Measurements from ENCODE around the gene KIRREL3. TPM values are rescaled to one million over a fixed set of nuclear protein-coding genes. Genes with fewer than 3 reads are reported as not detected.

KIRREL3 gene
- total RNA-seq, 2 donors from 2014 or later = 0.61 to 0.64 TPM

- TF ChIP-seq, protein P1, sequence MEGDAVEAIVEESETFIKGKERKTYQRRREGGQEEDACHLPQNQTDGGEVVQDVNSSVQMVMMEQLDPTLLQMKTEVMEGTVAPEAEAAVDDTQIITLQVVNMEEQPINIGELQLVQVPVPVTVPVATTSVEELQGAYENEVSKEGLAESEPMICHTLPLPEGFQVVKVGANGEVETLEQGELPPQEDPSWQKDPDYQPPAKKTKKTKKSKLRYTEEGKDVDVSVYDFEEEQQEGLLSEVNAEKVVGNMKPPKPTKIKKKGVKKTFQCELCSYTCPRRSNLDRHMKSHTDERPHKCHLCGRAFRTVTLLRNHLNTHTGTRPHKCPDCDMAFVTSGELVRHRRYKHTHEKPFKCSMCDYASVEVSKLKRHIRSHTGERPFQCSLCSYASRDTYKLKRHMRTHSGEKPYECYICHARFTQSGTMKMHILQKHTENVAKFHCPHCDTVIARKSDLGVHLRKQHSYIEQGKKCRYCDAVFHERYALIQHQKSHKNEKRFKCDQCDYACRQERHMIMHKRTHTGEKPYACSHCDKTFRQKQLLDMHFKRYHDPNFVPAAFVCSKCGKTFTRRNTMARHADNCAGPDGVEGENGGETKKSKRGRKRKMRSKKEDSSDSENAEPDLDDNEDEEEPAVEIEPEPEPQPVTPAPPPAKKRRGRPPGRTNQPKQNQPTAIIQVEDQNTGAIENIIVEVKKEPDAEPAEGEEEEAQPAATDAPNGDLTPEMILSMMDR (IDR thresholded peaks at IDR 0.05) = no peak
- Histone ChIP-seq H3K27me3 (no peaks in the 10 kb centered on the region), H3K9ac (ENCODE audit: low read depth in 2 of 2, low read length in 2 of 2) (no peak overlapping the region), H3K27ac (no peak overlapping the region), H3K4me1 (no peaks in the 10 kb centered on the region), H3K36me3 (no peaks in the 10 kb centered on the region), H3K9me3 (no peaks in the 10 kb centered on the region), H3K4me3 (no peak overlapping the region)
- intact Hi-C loops (cut with DNase I) = no loop called here
- DNase-seq = no peak
These were observed 514.5 kb downstream of the KIRREL3 start for GRCh38 chr11:126485986-126486635.

GRCh38 chr11:126485021-126485792 lies 515.4 kb downstream of the KIRREL3 start:
- intact Hi-C loops (cut with DNase I) = no loop called here

DNA sequence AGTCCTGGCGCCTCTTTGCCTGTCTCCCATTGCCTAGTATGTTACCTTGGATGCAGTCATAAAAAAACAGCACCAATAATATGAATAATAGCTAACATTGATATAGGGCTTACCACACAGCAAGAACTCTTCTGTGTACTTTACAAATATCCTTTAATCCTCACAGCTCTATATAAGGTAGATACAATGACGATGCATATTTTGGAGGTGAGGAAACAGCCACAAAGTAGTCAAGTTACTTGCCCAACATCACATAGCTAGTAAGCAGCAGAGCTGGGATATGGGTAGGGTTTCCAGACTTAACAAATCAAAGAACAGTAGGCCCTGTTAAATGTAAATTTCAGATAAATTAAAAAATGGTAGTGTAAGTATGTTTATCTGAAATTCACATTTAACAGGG lies 516.3 kb downstream of the KIRREL3 start:
- Histone ChIP-seq H3K27ac (no peak overlapping the region), H3K27me3 (no peaks in the 10 kb centered on the region), H3K9me3 (no peaks in the 10 kb centered on the region), H3K9ac (ENCODE audit: low read depth in 2 of 2, low read length in 2 of 2) (no peak overlapping the region), H3K4me3 (no peak overlapping the region), H3K36me3 (no peaks in the 10 kb centered on the region), H3K4me1 (peaks cover 5% of the 10 kb centered on the region)
- TF ChIP-seq, protein P1 (IDR thresholded peaks at IDR 0.05) = no peak
- intact Hi-C loops (cut with DNase I) = no loop called here
- DNase-seq = no peak

More at GRCh38 chr11:126485021-126485792, 515.4 kb downstream of the KIRREL3 start:
- TF ChIP-seq, protein P1 (IDR thresholded peaks at IDR 0.05) = no peak
- no peak overlapping the region for H3K4me3 ChIP-seq
- no peak overlapping the region for H3K27ac ChIP-seq
- no peak for DNase-seq
- H3K9ac ChIP-seq (ENCODE audit: low read depth in 2 of 2, low read length in 2 of 2) = no peak overlapping the region
- H3K4me1 ChIP-seq = peaks cover 4% of the 10 kb centered on the region
- no peaks in the 10 kb centered on the region for H3K36me3 ChIP-seq
- no peaks in the 10 kb centered on the region for H3K9me3 ChIP-seq
- no peaks in the 10 kb centered on the region for H3K27me3 ChIP-seq

DNA sequence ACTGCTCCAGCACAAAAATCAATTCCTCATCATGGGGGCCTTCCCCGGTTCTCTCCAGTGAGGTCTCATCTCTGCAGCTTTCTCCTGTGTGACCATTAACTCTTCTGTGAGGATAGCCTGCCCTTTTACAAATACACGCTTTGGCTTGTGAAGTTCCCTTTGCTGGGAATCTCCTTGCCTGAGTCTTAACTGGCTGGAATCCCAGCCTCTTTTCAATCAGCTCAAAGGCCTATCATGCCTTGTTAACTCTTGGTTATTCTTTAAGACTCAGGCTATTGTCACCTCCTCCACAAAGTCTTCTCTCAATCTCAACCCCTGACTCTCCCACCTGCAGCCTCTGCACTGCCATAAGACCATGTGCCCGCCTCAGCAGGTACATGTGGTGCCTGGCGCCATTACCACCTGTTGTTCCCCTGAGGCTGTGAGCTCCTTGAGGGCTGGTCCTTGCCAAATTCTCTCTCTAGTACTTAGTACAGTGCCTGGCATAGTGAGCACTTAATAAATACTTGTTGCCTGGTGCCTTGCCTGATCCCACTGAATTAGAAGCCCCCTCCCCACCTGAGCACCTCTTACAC lies 516.9 kb downstream of the KIRREL3 start:
- Histone ChIP-seq H3K27ac (no peak overlapping the region), H3K9me3 (no peaks in the 10 kb centered on the region), H3K4me3 (no peak overlapping the region), H3K36me3 (no peaks in the 10 kb centered on the region), H3K9ac (ENCODE audit: low read depth in 2 of 2, low read length in 2 of 2) (no peak overlapping the region), H3K4me1 (peaks cover 5% of the 10 kb centered on the region), H3K27me3 (no peaks in the 10 kb centered on the region)
- TF ChIP-seq, protein P1 (IDR thresholded peaks at IDR 0.05) = no peak
- no peak for DNase-seq
- intact Hi-C loops (cut with DNase I) = no loop called here

DNA sequence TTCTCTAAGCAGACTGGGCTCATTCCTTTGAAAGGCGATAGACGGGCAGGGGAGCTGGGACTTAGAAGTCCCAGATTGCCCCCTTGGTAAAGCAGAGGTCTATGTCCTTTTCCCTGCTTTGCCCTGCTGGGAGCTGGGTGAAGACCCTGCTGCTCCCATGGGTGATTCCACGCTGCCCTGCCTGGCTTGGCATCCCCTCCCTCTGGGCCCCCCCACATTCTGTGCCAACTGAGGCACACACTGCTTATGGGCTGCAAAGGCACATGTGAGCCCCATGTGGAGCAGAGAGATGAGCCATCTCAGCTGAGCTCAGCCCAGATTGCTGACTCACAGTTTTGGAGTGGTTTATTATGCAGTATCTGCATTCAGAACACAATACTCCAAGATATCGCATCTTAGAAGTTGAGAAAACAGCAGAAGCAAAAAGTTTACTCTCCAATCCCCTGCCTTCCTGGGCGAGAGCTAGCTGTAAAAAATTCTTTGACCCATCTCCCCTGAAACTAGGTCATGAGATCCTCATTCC lies 517.9 kb downstream of the KIRREL3 start:
- Histone ChIP-seq H3K4me1 (peaks cover 5% of the 10 kb centered on the region), H3K27me3 (no peaks in the 10 kb centered on the region), H3K27ac (no peak overlapping the region), H3K9me3 (no peaks in the 10 kb centered on the region), H3K4me3 (no peak overlapping the region), H3K36me3 (no peaks in the 10 kb centered on the region), H3K9ac (ENCODE audit: low read depth in 2 of 2, low read length in 2 of 2) (no peak overlapping the region)
- TF ChIP-seq, protein P1 (IDR thresholded peaks at IDR 0.05) = no peak
- intact Hi-C loops (cut with DNase I) = no loop called here
- DNase-seq = no peak
